GM18498 (cell line): ENCODE data around the gene PPP1CA.

Source experiments
- ATAC-seq: cut with Tn5 transposase; IDR thresholded peaks from one replicate; pipeline ENCODE4 v1.9.1; 2021; ENCODE audit warnings: mild to moderate bottlenecking, moderate library complexity; ENCODE audit not compliant: unreplicated experiment

Gene PPP1CA

DNA sequence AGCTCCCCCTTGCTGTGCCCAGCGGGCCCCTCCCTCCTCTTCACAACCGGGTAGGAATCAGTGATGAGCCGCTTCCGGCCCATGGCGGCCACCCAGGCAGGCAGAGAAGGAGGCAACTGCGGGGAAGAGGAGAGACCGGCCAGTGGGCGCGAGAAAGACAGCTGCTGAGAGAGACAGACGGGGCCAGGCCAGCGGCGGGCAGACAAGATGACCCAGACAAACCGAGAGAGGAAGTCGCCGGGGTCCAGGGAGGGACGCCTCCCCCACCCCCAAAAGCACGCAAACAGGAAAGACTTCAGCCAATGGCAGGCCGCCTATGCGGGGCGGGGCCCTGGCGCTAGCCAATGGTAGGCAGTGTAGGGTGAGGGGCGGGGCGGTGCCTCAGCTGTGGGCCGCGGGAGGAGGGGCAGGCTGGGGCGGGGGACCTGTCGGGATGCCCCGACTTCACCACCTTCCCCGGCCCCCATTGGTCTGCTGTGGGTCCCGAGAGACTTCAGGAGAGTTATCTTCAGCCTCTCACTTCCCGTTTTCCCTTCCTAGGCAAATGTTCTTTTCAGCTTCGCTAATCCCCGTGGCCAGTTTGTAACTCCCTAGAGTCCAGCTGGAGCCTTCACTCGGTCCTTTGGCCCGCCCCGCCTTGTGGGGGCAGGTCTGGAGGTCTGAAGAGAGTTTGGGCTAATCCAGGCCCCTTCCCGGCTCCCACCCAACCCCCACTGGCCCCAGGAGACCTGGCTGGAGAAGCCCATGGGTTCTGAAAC lies 48.2 kb downstream of the PPP1CA start, which contains the start of gene POLD4:
POLD4 (minus strand) TSS at position 230 of the 758 bp plus-strand sequence; CDS start at position 83, 147 bp downstream.
- ATAC-seq, result peak; percentile 82

DNA sequence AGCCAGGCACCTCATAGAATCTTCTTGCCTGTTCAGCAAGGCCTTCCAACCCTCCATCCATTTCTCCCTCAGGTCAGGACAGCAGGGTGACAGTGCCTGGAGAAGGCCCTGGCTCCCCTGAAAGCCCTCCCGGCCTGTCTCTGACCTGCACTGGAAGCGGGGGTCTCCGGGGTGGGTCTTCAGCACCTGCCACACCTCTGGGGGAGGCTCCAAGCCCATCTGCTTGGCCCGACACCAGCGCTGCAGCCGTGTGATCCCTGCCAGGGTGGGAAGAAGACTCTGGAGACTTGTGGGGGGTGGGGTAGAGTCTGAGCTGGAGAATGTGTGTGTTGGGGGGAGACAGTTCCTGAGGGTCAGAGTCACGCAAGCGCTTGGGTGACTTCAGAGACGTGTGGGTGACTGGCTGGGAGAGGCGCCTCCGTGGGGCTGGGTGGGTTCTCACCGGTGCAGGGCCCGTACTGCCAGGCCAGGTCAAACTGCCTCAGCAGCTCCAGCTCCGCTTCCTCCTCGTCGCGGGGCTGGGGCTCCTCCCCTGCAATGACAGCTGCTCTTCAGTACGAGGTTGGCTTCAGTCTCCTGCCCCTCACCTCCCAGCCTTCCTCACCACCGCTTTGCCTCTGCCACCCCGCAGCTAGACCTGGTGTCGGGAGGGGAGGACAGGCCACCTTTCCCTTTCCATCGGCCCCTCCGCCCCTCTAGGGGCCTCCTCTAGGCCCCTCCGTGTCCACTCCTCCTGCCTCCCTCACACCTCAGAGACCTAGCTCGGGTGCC lies 48.9 kb downstream of the PPP1CA start:
- ATAC-seq, result peak; percentile 14

DNA sequence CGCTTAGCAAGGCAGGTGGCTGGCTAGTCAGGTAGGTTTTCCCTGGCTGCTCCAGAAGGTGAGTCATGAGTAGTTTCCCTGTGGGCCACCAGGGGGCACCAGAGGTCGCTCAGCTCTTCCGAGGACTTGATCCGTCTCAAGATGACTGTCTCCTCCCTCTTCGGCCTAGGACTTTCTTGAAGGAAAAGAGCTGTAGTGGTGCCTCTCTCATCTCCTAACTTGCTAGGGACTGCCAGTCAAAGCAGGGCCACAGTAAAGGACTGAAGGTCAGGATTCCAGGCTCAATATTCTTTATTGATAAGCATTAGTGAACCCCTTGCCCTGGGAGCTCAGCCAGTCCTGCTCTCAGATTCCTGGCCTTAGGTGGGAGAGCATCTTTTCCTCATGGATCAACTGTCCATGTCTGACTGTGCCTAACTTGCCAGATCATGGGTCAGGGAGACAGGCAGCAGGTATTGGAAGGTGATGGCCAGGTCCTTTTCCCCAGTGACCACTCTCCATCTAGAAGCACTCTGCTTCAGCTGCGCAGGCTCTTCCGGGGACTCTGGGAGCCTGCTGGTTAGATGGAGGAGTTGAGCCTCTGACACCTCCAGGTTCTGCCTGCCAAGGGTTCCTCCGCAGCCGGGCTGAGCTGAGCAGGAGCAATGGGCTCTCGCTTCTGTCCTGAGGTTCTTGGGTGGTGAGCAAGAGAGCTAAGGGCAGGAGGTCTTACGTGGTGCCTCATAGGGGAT lies 50.2 kb downstream of the PPP1CA start:
- no peak for ATAC-seq

DNA sequence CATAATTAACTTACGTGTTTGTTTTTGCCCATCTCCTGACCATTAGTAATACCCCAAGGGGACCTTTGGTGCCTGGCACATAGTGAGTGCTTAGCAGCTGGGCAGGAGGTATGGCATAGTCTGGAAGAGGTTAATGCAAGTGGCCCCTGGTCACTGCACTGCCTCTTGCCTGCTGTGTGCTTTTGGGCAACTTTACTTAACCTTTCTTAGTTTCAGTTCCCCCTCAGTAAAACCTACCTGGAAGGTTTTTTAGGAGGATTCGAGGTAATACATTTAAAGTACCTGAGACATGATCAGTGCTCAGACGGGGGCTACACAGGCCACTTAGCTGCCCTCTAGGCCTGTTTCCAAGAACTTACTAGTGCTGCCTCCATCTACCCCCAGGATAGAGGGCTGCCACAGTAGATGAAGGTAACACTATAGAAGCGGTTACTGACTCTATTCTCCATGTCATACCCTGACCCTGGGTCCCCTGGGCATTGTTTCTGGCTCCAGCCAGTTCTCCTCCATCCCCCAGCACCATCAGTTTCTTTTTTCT lies 51.7 kb downstream of the PPP1CA start:
- no peak for ATAC-seq

DNA sequence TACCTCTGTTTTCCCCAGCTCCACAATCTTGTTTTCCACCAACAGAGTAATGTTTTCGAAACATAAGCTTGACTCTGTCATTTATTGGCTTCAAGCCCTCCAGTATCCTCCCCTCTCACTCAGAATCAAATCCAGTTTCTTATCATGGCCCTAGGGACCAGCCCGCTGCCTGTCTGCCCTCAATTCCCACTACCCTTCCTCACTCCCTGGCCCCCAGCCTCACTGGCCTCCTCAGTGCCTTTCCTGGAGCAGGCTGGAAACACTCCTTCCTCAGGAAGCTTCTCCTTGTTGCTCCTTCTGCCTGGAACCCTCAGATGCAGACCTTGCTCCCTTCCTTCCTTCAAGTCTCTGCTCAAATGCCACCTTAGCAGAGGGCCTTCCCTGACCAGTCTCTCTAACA lies 52.2 kb downstream of the PPP1CA start:
- no peak for ATAC-seq

DNA sequence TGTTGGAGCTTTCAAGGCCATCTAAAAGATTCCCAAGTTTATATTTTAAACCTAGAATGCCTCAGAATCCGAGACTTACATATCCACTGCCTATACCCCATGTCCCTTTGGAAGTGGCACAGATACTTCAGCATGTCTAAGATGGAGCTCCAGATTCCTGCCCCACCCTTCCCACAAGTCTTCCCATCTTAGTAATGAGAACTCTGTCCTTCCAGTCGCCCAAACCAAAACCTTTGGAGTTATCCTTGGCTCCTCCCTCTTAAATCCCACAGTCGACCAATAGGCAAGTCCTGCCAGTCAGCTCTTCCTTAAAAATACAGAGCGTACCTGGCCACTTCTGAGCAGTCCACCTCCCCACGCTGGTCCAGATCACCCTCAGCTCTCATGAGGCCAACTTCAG lies 52.6 kb downstream of the PPP1CA start:
- no peak for ATAC-seq
